ENCODE results near the gene STBD1. TPM values are rescaled to one million over a fixed set of nuclear protein-coding genes. Genes with fewer than 3 reads are reported as not detected.

The STBD1 gene
- total and polyA plus RNA-seq, 2 of the 4 experiments (the other 2 are of a cell fraction), result 1.7 to 3.0 TPM

DNA sequence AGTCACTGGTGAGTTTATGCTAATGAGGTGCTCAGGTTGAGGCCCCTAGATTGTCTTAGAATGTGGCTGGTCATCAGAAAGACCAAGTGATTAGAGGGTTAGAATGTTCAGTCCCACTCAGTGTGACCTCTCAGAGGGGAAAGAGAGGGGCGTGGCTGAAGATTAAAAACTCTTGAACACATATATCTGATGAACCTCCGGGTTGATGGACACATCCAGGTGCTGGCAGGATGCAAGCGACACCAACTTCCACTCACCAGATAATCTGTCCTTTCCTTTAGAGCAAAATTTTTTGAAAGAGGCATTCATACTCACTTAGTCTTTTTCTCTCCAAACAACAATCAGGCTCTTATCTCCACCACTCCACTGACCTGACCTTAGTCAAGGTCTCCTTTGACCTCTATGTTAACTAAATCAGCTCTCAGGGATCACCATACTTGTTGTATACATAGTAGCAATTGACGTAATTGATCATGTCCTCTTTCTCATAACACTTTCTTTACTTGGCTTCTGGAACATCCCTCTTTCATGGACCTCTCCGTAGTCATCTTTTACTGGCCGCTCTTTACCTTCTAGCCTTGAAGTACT is 40.8 kb upstream of the STBD1 start:
- Histone ChIP-seq H4K91ac (ENCODE audit: insufficient read depth, low read depth, low read length) (no peak overlapping the region), H3K27me3 (ENCODE audit: control insufficient read depth, insufficient read depth, low read length) (peaks cover 33% of the 10 kb centered on the region), H2AK5ac (ENCODE audit: low read depth, low read length) (no peak overlapping the region), H2BK120ac (ENCODE audit: low read depth, low read length) (no peak overlapping the region), H3K56ac (ENCODE audit: extremely low read depth, insufficient read depth, low read length) (no peak overlapping the region), H4K8ac (ENCODE audit: low read depth in 2 of 2, low read length in 2 of 2) (no peak overlapping the region), H3K9ac (ENCODE audit: low read depth, low read length) (no peak overlapping the region), H2BK5ac (ENCODE audit: low read depth, low read length, poor library complexity, severe bottlenecking) (no peak overlapping the region), H3K9me3 (ENCODE audit: control insufficient read depth, insufficient read depth, low read length) (no peaks in the 10 kb centered on the region), H3K4me1 (ENCODE audit: control insufficient read depth, insufficient read depth, low read length) (no peaks in the 10 kb centered on the region), H3K4ac (ENCODE audit: low read depth, low read length) (no peak overlapping the region), H3K4me3 (ENCODE audit: insufficient read depth, low read depth, low read length) (no peak overlapping the region), H3K27ac (ENCODE audit: insufficient read depth, low read length) (no peak overlapping the region), H3K36me3 (ENCODE audit: control insufficient read depth, insufficient read depth, low read length) (no peaks in the 10 kb centered on the region), H2BK15ac (ENCODE audit: low read depth, low read length) (no peak overlapping the region), H3K23ac (ENCODE audit: low read depth, low read length) (no peak overlapping the region), H3K9me1 (ENCODE audit: insufficient read depth, low read length) (no peaks in the 10 kb centered on the region), H4K20me1 (ENCODE audit: insufficient read depth, low read length) (no peaks in the 10 kb centered on the region), H3K14ac (replicated peaks; ENCODE audit: low read depth, low read length) (no peak overlapping the region), H4K5ac (ENCODE audit: low read depth, low read length) (no peak overlapping the region), H3K4me2 (ENCODE audit: low read depth, low read length) (no peak overlapping the region), H2AK9ac (replicated peaks; ENCODE audit: low read depth, low read length, poor library complexity) (no peak overlapping the region), H2BK20ac (ENCODE audit: low read depth, low read length) (no peak overlapping the region), H3K79me1 (ENCODE audit: low read depth in 1 of 2, low read length in 2 of 2) (no peaks in the 10 kb centered on the region), H3K18ac (ENCODE audit: low read depth, low read length) (no peak overlapping the region), H2AFZ (replicated peaks; ENCODE audit: low read length, poor library complexity) (no peak overlapping the region)
- TF ChIP-seq, protein P1, sequence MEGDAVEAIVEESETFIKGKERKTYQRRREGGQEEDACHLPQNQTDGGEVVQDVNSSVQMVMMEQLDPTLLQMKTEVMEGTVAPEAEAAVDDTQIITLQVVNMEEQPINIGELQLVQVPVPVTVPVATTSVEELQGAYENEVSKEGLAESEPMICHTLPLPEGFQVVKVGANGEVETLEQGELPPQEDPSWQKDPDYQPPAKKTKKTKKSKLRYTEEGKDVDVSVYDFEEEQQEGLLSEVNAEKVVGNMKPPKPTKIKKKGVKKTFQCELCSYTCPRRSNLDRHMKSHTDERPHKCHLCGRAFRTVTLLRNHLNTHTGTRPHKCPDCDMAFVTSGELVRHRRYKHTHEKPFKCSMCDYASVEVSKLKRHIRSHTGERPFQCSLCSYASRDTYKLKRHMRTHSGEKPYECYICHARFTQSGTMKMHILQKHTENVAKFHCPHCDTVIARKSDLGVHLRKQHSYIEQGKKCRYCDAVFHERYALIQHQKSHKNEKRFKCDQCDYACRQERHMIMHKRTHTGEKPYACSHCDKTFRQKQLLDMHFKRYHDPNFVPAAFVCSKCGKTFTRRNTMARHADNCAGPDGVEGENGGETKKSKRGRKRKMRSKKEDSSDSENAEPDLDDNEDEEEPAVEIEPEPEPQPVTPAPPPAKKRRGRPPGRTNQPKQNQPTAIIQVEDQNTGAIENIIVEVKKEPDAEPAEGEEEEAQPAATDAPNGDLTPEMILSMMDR (conservative IDR thresholded peaks at IDR 0.05; ENCODE audit: low read depth, low read length), result no peak
- TF ChIP-seq MXI1 (IDR thresholded peaks at IDR 0.05; ENCODE audit: borderline replicate concordance, low read depth, low read length), result no peak
- TF ChIP-seq, protein P2, sequence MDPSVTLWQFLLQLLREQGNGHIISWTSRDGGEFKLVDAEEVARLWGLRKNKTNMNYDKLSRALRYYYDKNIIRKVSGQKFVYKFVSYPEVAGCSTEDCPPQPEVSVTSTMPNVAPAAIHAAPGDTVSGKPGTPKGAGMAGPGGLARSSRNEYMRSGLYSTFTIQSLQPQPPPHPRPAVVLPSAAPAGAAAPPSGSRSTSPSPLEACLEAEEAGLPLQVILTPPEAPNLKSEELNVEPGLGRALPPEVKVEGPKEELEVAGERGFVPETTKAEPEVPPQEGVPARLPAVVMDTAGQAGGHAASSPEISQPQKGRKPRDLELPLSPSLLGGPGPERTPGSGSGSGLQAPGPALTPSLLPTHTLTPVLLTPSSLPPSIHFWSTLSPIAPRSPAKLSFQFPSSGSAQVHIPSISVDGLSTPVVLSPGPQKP (IDR thresholded peaks at IDR 0.05; ENCODE audit: borderline replicate concordance, low read depth, low read length), result no peak
- no peak for TF ChIP-seq RCOR1 (IDR thresholded peaks at IDR 0.05; ENCODE audit: insufficient replicate concordance, low read length)
- TF ChIP-seq BHLHE40 (IDR thresholded peaks at IDR 0.05; ENCODE audit: low read depth, low read length), result no peak
- no CpG with 5 or more reads among the region's 6 CpGs for WGBS, 2 experiments (ENCODE audit: extremely low coverage in 2 of 2, insufficient read length in 1 of 2)
- dilution Hi-C loops (cut with HindIII; ENCODE audit: low sequenced_read_pairs, unreplicated experiment) (no loop called here), in situ Hi-C loops (cut with MboI; ENCODE audit: low sequenced_read_pairs) (no loop called here), intact Hi-C loops (cut with micrococcal nuclease) (no loop called here)
- ChIA-PET POLR2A (ENCODE audit: unreplicated experiment) (no interaction called here), CTCF (no interaction called here)
- no TSS peak for BruUV-seq (replicated peaks)
- no peak for ATAC-seq (ENCODE audit: low read depth)
- DNase-seq, result no peak

Measured in IMR-90 (cell line).